DMS153 treated with DMSO at 0.1 percent for 48 hours (cell line): ENCODE results near the gene PDLIM7.

Experiments
- DNase-seq: peaks from one replicate; lab custom pipeline; 2025; ENCODE audit not compliant: unreplicated experiment; lab: John Stamatoyannopoulos, UW

The PDLIM7 gene

GRCh38 chr5:177507596-177508220 is 10.3 kb upstream of the PDLIM7 start:
- no peak for DNase-seq

- DNase-seq, result no peak
Measured at GRCh38 chr5:177507165-177507564, 9.8 kb upstream of the PDLIM7 start.

- no peak for DNase-seq
Measured at GRCh38 chr5:177505075-177505474, 7.7 kb upstream of the PDLIM7 start.

- no peak for DNase-seq
Measured at GRCh38 chr5:177504086-177505056, 7.0 kb upstream of the PDLIM7 start.

GRCh38 chr5:177503351-177504085 is 6.1 kb upstream of the PDLIM7 start:
- no peak for DNase-seq

GRCh38 chr5:177502886-177503285 is 5.5 kb upstream of the PDLIM7 start:
- DNase-seq, result no peak

- DNase-seq, result no peak
Measured at GRCh38 chr5:177501874-177502678, 4.7 kb upstream of the PDLIM7 start.

- DNase-seq, result peak; percentile 26
Measured at GRCh38 chr5:177500685-177501522, 3.5 kb upstream of the PDLIM7 start.

GRCh38 chr5:177499842-177500241 is 2.4 kb upstream of the PDLIM7 start:
- DNase-seq, result no peak

- no peak for DNase-seq
Measured at GRCh38 chr5:177498013-177498787, 796 bp upstream of the PDLIM7 start.

GRCh38 chr5:177496727-177497291 is 595 bp downstream of the PDLIM7 start:
- no peak for DNase-seq

- DNase-seq, result no peak
Measured at GRCh38 chr5:177496070-177496726, 1.2 kb downstream of the PDLIM7 start.

GRCh38 chr5:177495243-177496060 is 2.0 kb downstream of the PDLIM7 start:
- no peak for DNase-seq

- DNase-seq, result no peak
Measured at GRCh38 chr5:177494346-177495195, 2.8 kb downstream of the PDLIM7 start.

- no peak for DNase-seq
Measured at GRCh38 chr5:177493795-177494345, 3.5 kb downstream of the PDLIM7 start.

GRCh38 chr5:177492841-177493240 is 4.6 kb downstream of the PDLIM7 start:
- DNase-seq, result no peak
